B cell (primary cell): ENCODE results near the gene PRDM2. TPM values are rescaled to one million over a fixed set of nuclear protein-coding genes. Genes with fewer than 3 reads are reported as not detected.

Experiments
- ATAC-seq: fragments of 200-7000 bp; cut with Tn5 transposase; one replicate; pipeline ENCODE4 v1.10.0; 2021; ENCODE audit warnings: low read depth, mild to moderate bottlenecking, moderate number of reproducible peaks, moderate library complexity
- CTCF ChIA-PET: fragments of 350-600 bp; sonication (Branson Sonifier 250); formaldehyde crosslinking; loops from one replicate; lab custom pipeline; 2021; ENCODE audit warnings: antibody characterized with exemption, inconsistent platforms; lab: Charles Lee
- POLR2A ChIA-PET: fragments of 350-600 bp; sonication (Branson Sonifier 250); formaldehyde crosslinking; loops from one replicate; lab custom pipeline; 2021; ENCODE audit warnings: antibody characterized with exemption; lab: Charles Lee
- DNase-seq: peaks from one replicate; pipeline ENCODE4 v3.0.0; 2013
- H2AFZ ChIP-seq: 2 replicates; pipeline ENCODE4 v1.6.1; 2012; ENCODE audit warnings: mild to moderate bottlenecking, low read depth, low read length; ENCODE audit not compliant: insufficient read depth, poor library complexity, severe bottlenecking
- H3K27ac ChIP-seq, 2 donors: 1 replicate in 1 of 2; 2 replicates in 1 of 2; pipeline ENCODE4 v1.5.1; 2012 to 2013; ENCODE audit warnings: low read length in 2 of 2, mild to moderate bottlenecking in 2 of 2, moderate library complexity in 1 of 2
- H3K27me3 ChIP-seq, 4 experiments: fragments of 200-600 bp in 1 of 4; sonication (generic) in 1 of 4; replicated peaks in 1 of 4; 1 replicate in 2 of 4; 2 replicates in 2 of 4; pipeline versions ENCODE4 v1.6.1 to v1.7.0; 2013 to 2016; ENCODE audit warnings: low read length in 3 of 4, mild to moderate bottlenecking in 2 of 4, mixed read lengths in 1 of 4, moderate library complexity in 1 of 4; ENCODE audit not compliant: insufficient read depth in 4 of 4, control insufficient read depth in 3 of 4; ENCODE audit errors: control extremely low read depth in 1 of 4
- H3K36me3 ChIP-seq, 2 experiments: replicated peaks in 1 of 2; 1 replicate in 1 of 2; 2 replicates in 1 of 2; pipeline versions ENCODE4 v1.6.1 to v1.7.1; 2013; ENCODE audit warnings: low read length in 1 of 2; ENCODE audit not compliant: insufficient read depth in 2 of 2, control insufficient read depth in 1 of 2; ENCODE audit errors: control extremely low read depth in 1 of 2, extremely low read depth in 1 of 2
- H3K4me1 ChIP-seq, 2 donors: fragments of 200-600 bp in 1 of 2; sonication (generic) in 1 of 2; 1 replicate in 1 of 2; 2 replicates in 1 of 2; pipeline versions ENCODE4 v1.5.1 to v1.6.1; 2013 to 2017; ENCODE audit warnings: low read length in 2 of 2; ENCODE audit not compliant: control insufficient read depth in 2 of 2, insufficient read depth in 2 of 2
- H3K4me2 ChIP-seq: replicated peaks from 2 replicates; pipeline ENCODE3; 2012; ENCODE audit warnings: mild to moderate bottlenecking, low read depth, low read length; ENCODE audit not compliant: poor library complexity, severe bottlenecking
- H3K4me3 ChIP-seq, 5 experiments: fragments of 200-600 bp in 1 of 5; sonication (generic) in 1 of 5; 1 replicate in 3 of 5; 2 replicates in 2 of 5; pipeline versions ENCODE4 v1.5.1 to v1.7.0; 2011 to 2016; ENCODE audit warnings: low read length in 4 of 5, mild to moderate bottlenecking in 4 of 5, low read depth in 2 of 5, control low read depth in 1 of 5, moderate library complexity in 1 of 5; ENCODE audit not compliant: insufficient read depth in 1 of 5; ENCODE audit errors: control extremely low read depth in 1 of 5, extremely low read depth in 1 of 5
- H3K79me2 ChIP-seq: fragments of 200-600 bp; sonication (generic); one replicate; pipeline ENCODE4 v1.6.0; 2016; ENCODE audit warnings: low read length; ENCODE audit not compliant: control insufficient read depth, insufficient read depth
- H3K9ac ChIP-seq: fragments of 200-600 bp; sonication (generic); 2 replicates; pipeline ENCODE4 v1.6.1; 2017; ENCODE audit warnings: mild to moderate bottlenecking, low read length, moderate library complexity
- H3K9me3 ChIP-seq, 3 donors: one replicate each; pipeline versions ENCODE4 v1.6.1 to v1.7.1; 2013; ENCODE audit warnings: low read length in 2 of 3; ENCODE audit not compliant: control insufficient read depth in 2 of 3, insufficient read depth in 1 of 3; ENCODE audit errors: control extremely low read depth in 1 of 3
- H4K20me1 ChIP-seq: 2 replicates; pipeline ENCODE4 v1.6.0; 2012; ENCODE audit warnings: mild to moderate bottlenecking, low read length; ENCODE audit not compliant: insufficient read depth, control insufficient read depth, poor library complexity, severe bottlenecking
- H3K27ac Mint-ChIP-seq: one replicate; pipeline ENCODE4 v1.8.0; 2021; ENCODE audit warnings: mixed read lengths
- H3K27me3 Mint-ChIP-seq: one replicate; pipeline ENCODE4 v1.8.0; 2021; ENCODE audit warnings: mixed read lengths
- H3K4me1 Mint-ChIP-seq: one replicate; pipeline ENCODE4 v1.8.0; 2021; ENCODE audit warnings: mixed read lengths
- H3K4me3 Mint-ChIP-seq: one replicate; pipeline ENCODE4 v1.8.0; 2021; ENCODE audit warnings: mixed read lengths
- H3K9me3 Mint-ChIP-seq: one replicate; pipeline ENCODE4 v1.8.0; 2022; ENCODE audit warnings: mixed read lengths; ENCODE audit not compliant: insufficient read depth
- CTCF ChIP-seq: fragments of 200-600 bp; IDR thresholded peaks from one replicate; pipeline ENCODE4 v1.8.0; 2022; ENCODE audit warnings: antibody characterized with exemption, mild to moderate bottlenecking
- EZH2 ChIP-seq: IDR thresholded peaks from 2 replicates; pipeline ENCODE4 v1.6.1; 2012; ENCODE audit warnings: borderline replicate concordance, low read depth, mild to moderate bottlenecking, moderate library complexity, low read length; ENCODE audit not compliant: insufficient read depth, poor library complexity, severe bottlenecking
- WGBS: methylation state at CpG from one replicate; pipeline ENCODE4 v1.1.5; 2013; ENCODE audit warnings: missing lambda C conversion rate; ENCODE audit not compliant: insufficient coverage; 5-methylcytosine and 5-hydroxymethylcytosine counted together
- intact Hi-C: fragments of 100-400 bp; cut with micrococcal nuclease; formaldehyde crosslinking; loops from one replicate; pipeline ENCODE4 v1.10.0; 2022
- polyA plus RNA-seq: library from polyadenylated mRNA; depleted of rRNA; stranded (reverse); fragments of >200 nt; gene quantifications from 2 replicates; pipeline ENCODE4 v1.2.3, GENCODE V29; 2012
- total RNA-seq, 2 donors: library from RNA; stranded (reverse); fragments of 120-200 nt in 1 of 2; gene quantifications; 1 replicate in 1 of 2; 2 replicates in 1 of 2; pipeline versions ENCODE4 v1.2.3 to v1.2.4, GENCODE V29; 2013 to 2022

The PRDM2 gene
- total and polyA plus RNA-seq, 2 donors (not counting 1 experiment from before 2014, with no cell fraction given): 50.1 to 432 TPM

DNA sequence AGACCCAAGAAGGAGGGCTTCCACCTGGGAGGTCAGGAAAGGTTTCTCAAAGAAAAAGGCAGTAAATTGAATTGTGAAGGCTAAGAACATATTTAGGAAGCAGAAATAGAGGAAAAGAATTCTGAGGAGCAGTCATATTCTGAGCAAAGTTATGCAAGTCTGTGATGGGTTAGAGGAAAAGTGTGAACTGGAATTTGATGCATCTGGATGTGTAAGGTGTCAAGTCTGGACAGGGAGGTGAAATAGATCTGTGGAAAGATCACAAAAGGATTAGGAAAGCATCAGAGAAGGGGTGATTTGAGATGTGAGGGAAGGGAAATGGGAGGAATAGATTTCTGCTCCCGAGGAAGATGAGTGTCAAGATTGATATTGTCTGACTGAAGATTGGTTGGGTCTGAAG is 18.1 kb upstream of the PRDM2 start:
- CTCF ChIA-PET: interaction anchor here (1.4 kb wide), 1 partner anchor 8 kb away, joined by 3 read pairs; no protein-coding TSS in a partner anchor
- H3K4me1 ChIP-seq: no peaks in the 10 kb centered on the region
- H3K9me3 ChIP-seq: no peaks in the 10 kb centered on the region
- WGBS: 63% methylated on average over 1 of the region's 1 CpG
- intact Hi-C loops: no loop called here
- no peak overlapping the region for H2AFZ ChIP-seq
- H3K4me1 Mint-ChIP-seq: peaks cover 13% of the 10 kb centered on the region
- no peaks in the 10 kb centered on the region for H3K27me3 ChIP-seq
- no peaks in the 10 kb centered on the region for H3K27me3 Mint-ChIP-seq
- TF ChIP-seq CTCF (no peak), EZH2 (no peak)
- H3K9me3 Mint-ChIP-seq: no peaks in the 10 kb centered on the region
- no peak overlapping the region for H3K9ac ChIP-seq
- no peak overlapping the region for H3K4me3 ChIP-seq
- DNase-seq (no peak), ATAC-seq (no peak)
- no peak overlapping the region for H3K4me2 ChIP-seq
- no peak overlapping the region for H3K27ac Mint-ChIP-seq
- H3K36me3 ChIP-seq: no peaks in the 10 kb centered on the region
- POLR2A ChIA-PET: no interaction called here
- no peak overlapping the region for H3K4me3 Mint-ChIP-seq
- no peak overlapping the region for H3K27ac ChIP-seq
- no peaks in the 10 kb centered on the region for H4K20me1 ChIP-seq
- H3K79me2 ChIP-seq: no peaks in the 10 kb centered on the region

DNA sequence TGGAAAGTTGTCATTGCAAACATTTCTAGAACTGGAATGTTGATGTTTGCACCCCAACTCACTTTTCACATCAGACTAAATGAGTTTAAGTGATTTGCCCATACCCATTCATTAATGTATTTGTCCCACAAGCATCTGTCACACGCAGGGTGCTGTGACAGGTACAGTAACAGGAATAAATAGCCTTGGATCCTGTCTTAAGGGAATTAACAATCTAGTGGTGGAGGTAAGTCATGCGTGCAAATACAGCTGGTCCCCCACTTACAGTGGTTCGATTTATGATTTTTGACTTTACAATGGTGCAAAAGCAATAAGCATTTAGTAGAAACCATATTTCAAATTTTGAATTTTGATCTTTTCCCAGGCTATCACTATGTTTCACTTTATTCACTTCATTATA is 17.5 kb upstream of the PRDM2 start:
- 0% methylated on average over 1 of the region's 3 CpGs for WGBS
- intact Hi-C loops: no loop called here
- no peak for ATAC-seq

More for the DNA sequence above, 17.5 kb upstream of the PRDM2 start:
- Histone ChIP-seq H3K4me3 (no peak overlapping the region), H4K20me1 (no peaks in the 10 kb centered on the region), H3K4me1 (no peaks in the 10 kb centered on the region), H2AFZ (no peak overlapping the region), H3K4me2 (no peak overlapping the region), H3K27me3 (no peaks in the 10 kb centered on the region), H3K9me3 (no peaks in the 10 kb centered on the region), H3K27ac (no peak overlapping the region), H3K36me3 (no peaks in the 10 kb centered on the region), H3K9ac (no peak overlapping the region), H3K79me2 (no peaks in the 10 kb centered on the region)
- H3K9me3 Mint-ChIP-seq: no peaks in the 10 kb centered on the region
- no peak for DNase-seq
- no peak overlapping the region for H3K27ac Mint-ChIP-seq
- CTCF ChIA-PET: interaction anchor here (1.1 to 1.4 kb wide), 2 partner anchors 8 to 19 kb away, joined by 3 read pairs; no protein-coding TSS in a partner anchor
- H3K4me3 Mint-ChIP-seq: no peak overlapping the region
- H3K27me3 Mint-ChIP-seq: no peaks in the 10 kb centered on the region
- H3K4me1 Mint-ChIP-seq: peaks cover 13% of the 10 kb centered on the region
- POLR2A ChIA-PET: no interaction called here
- TF ChIP-seq CTCF: no peak
- no peak for TF ChIP-seq EZH2
